Heart left ventricle (tissue), 16 donors: ENCODE data around the gene UVRAG. TPM values are rescaled to one million over a fixed set of nuclear protein-coding genes. Genes with fewer than 3 reads are reported as not detected.

Source experiments
- ATAC-seq, 4 donors: fragments of 200-7000 bp; cut with Tn5 transposase; one replicate each; pipeline ENCODE4 v1.9.1; 2020 to 2022; ENCODE audit warnings: moderate library complexity in 4 of 4, mild to moderate bottlenecking in 3 of 4, moderate number of reproducible peaks in 1 of 4
- DNase-seq, 5 donors: peaks; one replicate each; pipeline ENCODE4 v3.0.0-alpha.2; 2020
- H3K27ac ChIP-seq, 12 donors: fragments of 200-600 bp; sonication (generic) in 4 of 12; one replicate each; pipeline versions ENCODE4 v1.5.0 to v1.8.0; 2016 to 2022; ENCODE audit warnings: mild to moderate bottlenecking in 2 of 12
- H3K27me3 ChIP-seq, 9 donors: fragments of 200-600 bp; sonication (generic) in 2 of 9; one replicate each; pipeline versions ENCODE4 v1.5.1 to v1.8.0; 2016 to 2022; ENCODE audit warnings: mild to moderate bottlenecking in 3 of 9
- H3K36me3 ChIP-seq, 9 donors: fragments of 200-600 bp; sonication (generic) in 2 of 9; one replicate each; pipeline versions ENCODE4 v1.5.0 to v1.8.0; 2018 to 2022; ENCODE audit warnings: mild to moderate bottlenecking in 2 of 9
- H3K4me1 ChIP-seq, 12 donors: fragments of 200-600 bp; sonication (generic) in 4 of 12; one replicate each; pipeline versions ENCODE4 v1.5.0 to v1.8.0; 2016 to 2022; ENCODE audit warnings: mild to moderate bottlenecking in 3 of 12
- H3K4me3 ChIP-seq, 12 donors: fragments of 200-600 bp; sonication (generic) in 4 of 12; one replicate each; pipeline versions ENCODE4 v1.5.0 to v1.8.0; 2017 to 2022; ENCODE audit warnings: mild to moderate bottlenecking in 9 of 12, moderate library complexity in 4 of 12
- H3K9me3 ChIP-seq, 12 donors: fragments of 200-600 bp; sonication (generic) in 4 of 12; one replicate each; pipeline versions ENCODE4 v1.5.0 to v1.8.0; 2016 to 2022; ENCODE audit warnings: mild to moderate bottlenecking in 1 of 12
- CTCF ChIP-seq, 12 donors: fragments of 200-600 bp; sonication (generic) in 4 of 12; IDR thresholded peaks; one replicate each; pipeline versions ENCODE4 v1.5.0 to v1.8.0; 2018 to 2022; ENCODE audit warnings: antibody characterized with exemption in 12 of 12, mild to moderate bottlenecking in 5 of 12
- POLR2A ChIP-seq, 2 donors: fragments of 450-650 bp; IDR thresholded peaks; one replicate each; pipeline ENCODE4 v1.6.1; 2017; ENCODE audit warnings: antibody characterized with exemption in 2 of 2, mild to moderate bottlenecking in 2 of 2, moderate library complexity in 2 of 2
- WGBS, 4 donors: extraction: QIAGEN DNeasy Blood & Tissue Kit in 2 of 4; methylation state at CpG; one replicate each; pipeline versions ENCODE4 v1.1.5 to v1.1.7; 2013 to 2018; 5-methylcytosine and 5-hydroxymethylcytosine counted together
- intact Hi-C, 10 donors: fragments of 100-400 bp; cut with DNase I; formaldehyde crosslinking; loops; one replicate each; pipeline versions ENCODE4 v1.11.1 to v1.14.2; 2022
- polyA plus RNA-seq, 2 donors: library from polyadenylated mRNA; stranded (reverse); fragments of 200-250 nt; gene quantifications; one replicate each; pipeline ENCODE4 v1.2.3, GENCODE V29; 2013
- total RNA-seq, 9 donors: library from RNA; depleted of rRNA in 2 of 9; stranded (reverse); fragments of >200 nt in 2 of 9; fragmentation: NEBNext Ultra II Directional in 3 of 9; extraction: Animal tissue kit (Norgen Biotek cat#: 25700) in 3 of 9; gene quantifications; one replicate each; pipeline versions ENCODE4 v1.1.0 to v1.2.4, GENCODE V29; 2016 to 2023
- donor health status: ischemic (EF 13 %, LVEDD 7.1; RV severe dilation, severe dysfunction).
- donor health status: healthy with polysubstance abuse.
- donor health status: DM: no; HTN: yes; CAD: no.
- donor health status: DM: no; HTN: no; CAD: no.
- donor health status: ischemic (EF 25% LVEDD 6.9; RV normal size, moderate dysfunction).
- donor health status: ischemic (EF 25% LVEDD 5.7; RV mildly dilated, moderate dysfunction).
- donor health status: healthy.
- donor health status: DM: yes; HTN: yes; CAD: no.
- donor health status: ischemic (EF 35%, LVEDD 5.7; RV mildly dilated, moderate dysfunction).
- donor health status: nonischemic (EF 11% LVEDD 7.7; RV severe dilation, severe dysfunction).
- donor health status: DM: yes; HTN: yes; CAD: no.
- donor health status: PGD.
- donor health status: ischemic (EF 29% LVEDD 5.4; RV normal size, mild dysfunction).
- donor health status: nonischemic (EF 23%, LVEDD 6.1; RV moderate dilation, normal function).

The UVRAG gene
- total and polyA plus RNA-seq, 11 donors, result 4.5 to 22.6 (median 15.0) TPM

GRCh38 chr11:76160856-76161255 is 345.8 kb downstream of the UVRAG start:
- H3K27ac ChIP-seq, result no peak overlapping the region
- ATAC-seq, result peak in 2 of 4 donors; percentile 1 to 10
- 80 to 98% (median 81%) methylated on average over 7 to 8 of the region's 8 CpGs for WGBS, 4 donors
- H3K4me3 ChIP-seq, result peak overlapping the region in 2 of 12 donors; percentile 36 to 42
- intact Hi-C loops, result no loop called here
- peaks cover 0 to 22% (median 14%) of the 10 kb centered on the region in 12 donors for H3K4me1 ChIP-seq
- H3K9me3 ChIP-seq, result no peaks in the 10 kb centered on the region
- DNase-seq, result no peak
- TF ChIP-seq POLR2A (IDR thresholded peaks at IDR 0.05), result no peak
- no peaks in the 10 kb centered on the region for H3K36me3 ChIP-seq
- H3K27me3 ChIP-seq, result no peaks in the 10 kb centered on the region

- H3K27ac ChIP-seq, result no peak overlapping the region
- peak overlapping the region in 7 of 12 donors; percentile 5 to 42 (median 31) for H3K4me3 ChIP-seq
- H3K36me3 ChIP-seq, result no peaks in the 10 kb centered on the region
- 5 to 11% (median 9%) methylated on average over 9 to 24 of the region's 24 CpGs for WGBS, 4 donors
- peak in 4 of 5 donors; percentile 30 to 66 (median 50) for DNase-seq
- no peaks in the 10 kb centered on the region for H3K9me3 ChIP-seq
- TF ChIP-seq CTCF (IDR thresholded peaks at IDR 0.05) (no peak), POLR2A (IDR thresholded peaks at IDR 0.05) (no peak)
- peak; percentile 34 to 79 (median 66) for ATAC-seq
- intact Hi-C loops, result no loop called here
- no peaks in the 10 kb centered on the region for H3K27me3 ChIP-seq
- peaks cover 0 to 22% (median 14%) of the 10 kb centered on the region in 12 donors for H3K4me1 ChIP-seq
Measured at GRCh38 chr11:76161261-76161961, 346.4 kb downstream of the UVRAG start.

GRCh38 chr11:76162336-76163288 is 347.6 kb downstream of the UVRAG start:
- no peaks in the 10 kb centered on the region for H3K36me3 ChIP-seq
- DNase-seq, result peak in 1 of 5 donors; percentile 23
- intact Hi-C loops, result no loop called here
- peaks cover 0 to 22% (median 14%) of the 10 kb centered on the region in 12 donors for H3K4me1 ChIP-seq
- TF ChIP-seq POLR2A (IDR thresholded peaks at IDR 0.05), result no peak
- no peak for TF ChIP-seq CTCF (IDR thresholded peaks at IDR 0.05)
- no peaks in the 10 kb centered on the region for H3K9me3 ChIP-seq
- no peak overlapping the region for H3K27ac ChIP-seq
- 87 to 97% (median 93%) methylated on average over 8 to 15 of the region's 15 CpGs for WGBS, 4 donors
- H3K27me3 ChIP-seq, result no peaks in the 10 kb centered on the region
- no peak overlapping the region for H3K4me3 ChIP-seq
- ATAC-seq, result peak in 1 of 4 donors; percentile 8

- no peak for ATAC-seq
- WGBS, 4 donors, result 94 to 98% (median 94%) methylated on average over 4 to 11 of the region's 11 CpGs
- H3K27me3 ChIP-seq, result no peaks in the 10 kb centered on the region
- intact Hi-C loops, result no loop called here
- TF ChIP-seq POLR2A (IDR thresholded peaks at IDR 0.05) (no peak), CTCF (IDR thresholded peaks at IDR 0.05) (no peak)
- H3K4me1 ChIP-seq, result peaks cover 0 to 24% (median 14%) of the 10 kb centered on the region in 12 donors
- no peaks in the 10 kb centered on the region for H3K36me3 ChIP-seq
- H3K27ac ChIP-seq, result no peak overlapping the region
- no peaks in the 10 kb centered on the region for H3K9me3 ChIP-seq
- no peak overlapping the region for H3K4me3 ChIP-seq
- peak in 1 of 5 donors; percentile 53 for DNase-seq
Measured at GRCh38 chr11:76163289-76163880, 348.4 kb downstream of the UVRAG start.
